HEK293 (cell line): ENCODE data around the gene NOX3.
"Not testable (repeated sequence)": the region's sequence is repeated elsewhere in the genome, so short reads cannot be mapped to it uniquely, and the experiment has no call there.

Experiments
- CTCF ChIA-PET: fragments of 350-600 bp; formaldehyde crosslinking; extraction: SDS; loops from one replicate; lab custom pipeline; 2021; ENCODE audit warnings: antibody characterized with exemption; lab: Yijun Ruan, JAX
- POLR2A ChIA-PET: fragments of 300-600 bp; formaldehyde crosslinking; extraction: SDS; loops from one replicate; lab custom pipeline; 2020; ENCODE audit warnings: antibody characterized with exemption, inconsistent platforms; lab: Yijun Ruan, JAX
- H3K27ac ChIP-seq: fragments of 200-500 bp; sonication (Bioruptor generic); 2 replicates; pipeline ENCODE4 v1.5.1; 2014; ENCODE audit warnings: low read depth, low read length, control low read depth, inconsistent platforms; ENCODE audit errors: extremely low read depth
- H3K36me3 ChIP-seq, 2 experiments: fragments of 200-500 bp in 1 of 2; sonication (Bioruptor generic) in 1 of 2; 1 replicate in 1 of 2; 2 replicates in 1 of 2; pipeline ENCODE4 v1.5.1; 2014 to 2017; ENCODE audit warnings: inconsistent platforms in 2 of 2, low read length in 2 of 2; ENCODE audit not compliant: control insufficient read depth in 2 of 2, insufficient read depth in 1 of 2
- H3K4me1 ChIP-seq: fragments of 200-500 bp; sonication (Bioruptor generic); 2 replicates; pipeline ENCODE4 v1.5.1; 2014; ENCODE audit warnings: mild to moderate bottlenecking, low read length, inconsistent platforms; ENCODE audit not compliant: control insufficient read depth, insufficient read depth
- H3K4me3 ChIP-seq: 2 replicates; pipeline ENCODE4 v1.5.1; 2011; ENCODE audit warnings: low read depth, mild to moderate bottlenecking, control low read depth, low read length, moderate library complexity
- H3K9me3 ChIP-seq: fragments of 200-500 bp; sonication (Bioruptor generic); 2 replicates; pipeline ENCODE4 v1.5.1; 2014; ENCODE audit warnings: low read depth, low read length, inconsistent platforms; ENCODE audit not compliant: control insufficient read depth, insufficient read depth
- FEZF1 ChIP-seq: fragments of 450-650 bp; formaldehyde crosslinking; IDR thresholded peaks from 2 replicates; pipeline ENCODE4 v1.5.1; 2016; ENCODE audit warnings: missing biosample characterization, missing genetic modification characterization
- HOXD13 ChIP-seq: sonication (generic); formaldehyde crosslinking; IDR thresholded peaks from 2 replicates; pipeline ENCODE4 v1.8.0; 2022; ENCODE audit warnings: missing genetic modification reagents, borderline replicate concordance
- OSR2 ChIP-seq: fragments of 450-650 bp; formaldehyde crosslinking; IDR thresholded peaks from 2 replicates; pipeline ENCODE4 v1.5.1; 2016; ENCODE audit warnings: missing biosample characterization, missing genetic modification characterization
- OVOL3 ChIP-seq: fragments of 450-650 bp; formaldehyde crosslinking; IDR thresholded peaks from 2 replicates; pipeline ENCODE4 v1.5.1; 2016; ENCODE audit warnings: missing biosample characterization, missing genetic modification characterization
- SP7 ChIP-seq: fragments of 450-650 bp; formaldehyde crosslinking; IDR thresholded peaks from 2 replicates; pipeline ENCODE4 v1.5.1; 2016; ENCODE audit warnings: missing biosample characterization, missing genetic modification characterization
- ZBTB17 ChIP-seq: fragments of 450-650 bp; formaldehyde crosslinking; IDR thresholded peaks from 2 replicates; pipeline ENCODE4 v1.5.1; 2016; ENCODE audit warnings: missing biosample characterization, missing genetic modification characterization
- ZNF114 ChIP-seq: fragments of 450-650 bp; formaldehyde crosslinking; IDR thresholded peaks from 2 replicates; pipeline ENCODE4 v1.5.0; 2017; ENCODE audit warnings: missing biosample characterization, missing genetic modification characterization
- ZNF138 ChIP-seq: fragments of 450-650 bp; formaldehyde crosslinking; IDR thresholded peaks from 2 replicates; pipeline ENCODE4 v1.5.1; 2016; ENCODE audit warnings: missing biosample characterization, missing genetic modification characterization, borderline replicate concordance
- ZNF146 ChIP-seq: fragments of 450-650 bp; formaldehyde crosslinking; IDR thresholded peaks from 2 replicates; pipeline ENCODE4 v1.5.1; 2016; ENCODE audit warnings: missing biosample characterization, missing genetic modification characterization
- ZNF350 ChIP-seq: fragments of 450-650 bp; formaldehyde crosslinking; IDR thresholded peaks from 2 replicates; pipeline ENCODE4 v1.5.0; 2017; ENCODE audit warnings: missing biosample characterization, mild to moderate bottlenecking, missing genetic modification characterization
- ZNF398 ChIP-seq: fragments of 450-650 bp; formaldehyde crosslinking; IDR thresholded peaks from 2 replicates; pipeline ENCODE4 v1.5.1; 2017; ENCODE audit warnings: missing biosample characterization, missing genetic modification characterization
- TF ChIP-seq, protein P1 (sequence below): fragments of 450-650 bp; formaldehyde crosslinking; IDR thresholded peaks from 2 replicates; pipeline ENCODE4 v1.5.1; 2016; ENCODE audit warnings: missing biosample characterization, missing genetic modification characterization

The NOX3 gene

DNA sequence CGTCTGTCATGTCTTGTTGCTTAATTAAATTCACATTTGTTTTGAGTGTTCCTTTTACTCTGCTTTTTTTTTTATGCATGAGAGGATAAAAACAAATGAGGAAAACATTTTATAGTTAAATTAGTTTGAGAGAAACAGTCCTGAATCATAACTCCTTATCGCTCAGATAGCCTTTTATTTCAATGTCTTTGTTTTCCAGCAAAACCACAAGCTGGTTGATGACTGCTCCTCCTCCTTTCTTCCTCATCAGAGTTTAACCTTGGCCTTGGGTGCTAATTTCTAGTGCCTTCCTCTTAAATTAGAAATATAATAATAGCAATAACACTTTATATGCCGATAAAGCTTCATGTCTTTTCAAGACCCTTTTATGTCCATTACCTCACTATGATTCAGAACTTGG, 3.1 kb downstream of the NOX3 start:
- no peak for TF ChIP-seq ZNF114 (tag by site-specific recombination)
- no peak for TF ChIP-seq ZNF350
- peaks cover 5% of the 10 kb centered on the region for H3K4me1 ChIP-seq
- H3K4me3 ChIP-seq: no peak overlapping the region
- CTCF ChIA-PET: interaction anchor here (0.7 kb wide), 1 partner anchor 106 kb away, joined by 3 read pairs; no protein-coding TSS in a partner anchor
- no peak overlapping the region for H3K27ac ChIP-seq
- POLR2A ChIA-PET: no interaction called here
- H3K36me3 ChIP-seq: no peaks in the 10 kb centered on the region
- no peaks in the 10 kb centered on the region for H3K9me3 ChIP-seq

DNA sequence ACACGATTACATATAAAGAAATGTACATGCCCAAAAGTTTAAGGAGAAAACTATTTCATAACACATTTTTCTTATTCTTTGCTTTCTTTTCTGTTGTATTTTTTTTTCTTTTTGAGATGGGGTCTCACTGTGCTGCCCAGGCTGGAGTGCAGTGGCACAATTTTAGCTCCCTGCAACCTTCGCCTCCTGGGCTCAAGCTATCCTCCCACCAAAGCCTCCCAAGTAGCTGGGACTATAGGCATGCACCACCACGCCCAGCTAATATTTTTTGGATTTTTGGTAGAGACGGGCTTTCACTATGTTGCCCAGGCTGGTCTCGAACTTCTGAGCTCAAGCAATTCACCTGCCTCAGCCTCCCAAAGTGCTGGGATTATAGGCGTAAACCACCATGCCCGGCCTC, 4.1 kb downstream of the NOX3 start:
- POLR2A ChIA-PET, H3K9me3 ChIP-seq, H3K27ac ChIP-seq, H3K4me3 ChIP-seq, H3K4me1 ChIP-seq, H3K36me3 ChIP-seq: not testable (repeated sequence)
- CTCF ChIA-PET: interaction anchor here (0.6 kb wide), 1 partner anchor 273 kb away, joined by 3 read pairs; no protein-coding TSS in a partner anchor

DNA sequence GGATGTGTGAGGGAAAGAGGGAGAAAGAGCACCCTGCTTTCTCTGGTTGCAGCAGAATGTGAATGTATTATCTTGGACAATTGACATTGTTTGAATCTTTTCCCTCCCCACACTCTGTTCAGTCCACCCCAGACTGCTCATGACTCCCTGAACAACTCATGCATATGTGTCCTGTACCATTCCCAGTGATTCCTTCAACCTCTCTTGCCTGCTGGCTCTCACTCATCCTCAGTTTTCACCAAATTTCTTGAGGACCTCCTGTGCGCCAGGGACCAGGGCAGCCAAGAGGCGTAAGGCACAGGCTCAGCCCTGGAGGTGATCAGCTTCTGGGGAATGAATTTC, 5.4 kb downstream of the NOX3 start:
- CTCF ChIA-PET: no interaction called here
- Histone ChIP-seq H3K9me3 (no peaks in the 10 kb centered on the region), H3K36me3 (no peaks in the 10 kb centered on the region), H3K4me1 (peaks cover 5% of the 10 kb centered on the region), H3K4me3 (no peak overlapping the region), H3K27ac (no peak overlapping the region)
- TF ChIP-seq OSR2 (tag by site-specific recombination): no peak
- no peak for TF ChIP-seq ZNF398 (tag by site-specific recombination)
- no peak for TF ChIP-seq FEZF1 (tag by site-specific recombination)
- TF ChIP-seq SP7 (tag by site-specific recombination): no peak
- TF ChIP-seq, protein P1, sequence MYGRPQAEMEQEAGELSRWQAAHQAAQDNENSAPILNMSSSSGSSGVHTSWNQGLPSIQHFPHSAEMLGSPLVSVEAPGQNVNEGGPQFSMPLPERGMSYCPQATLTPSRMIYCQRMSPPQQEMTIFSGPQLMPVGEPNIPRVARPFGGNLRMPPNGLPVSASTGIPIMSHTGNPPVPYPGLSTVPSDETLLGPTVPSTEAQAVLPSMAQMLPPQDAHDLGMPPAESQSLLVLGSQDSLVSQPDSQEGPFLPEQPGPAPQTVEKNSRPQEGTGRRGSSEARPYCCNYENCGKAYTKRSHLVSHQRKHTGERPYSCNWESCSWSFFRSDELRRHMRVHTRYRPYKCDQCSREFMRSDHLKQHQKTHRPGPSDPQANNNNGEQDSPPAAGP (tag by site-specific recombination): no peak
- TF ChIP-seq ZNF146 (tag by site-specific recombination): no peak
- TF ChIP-seq ZNF138 (tag by site-specific recombination): no peak
- POLR2A ChIA-PET: no interaction called here

DNA sequence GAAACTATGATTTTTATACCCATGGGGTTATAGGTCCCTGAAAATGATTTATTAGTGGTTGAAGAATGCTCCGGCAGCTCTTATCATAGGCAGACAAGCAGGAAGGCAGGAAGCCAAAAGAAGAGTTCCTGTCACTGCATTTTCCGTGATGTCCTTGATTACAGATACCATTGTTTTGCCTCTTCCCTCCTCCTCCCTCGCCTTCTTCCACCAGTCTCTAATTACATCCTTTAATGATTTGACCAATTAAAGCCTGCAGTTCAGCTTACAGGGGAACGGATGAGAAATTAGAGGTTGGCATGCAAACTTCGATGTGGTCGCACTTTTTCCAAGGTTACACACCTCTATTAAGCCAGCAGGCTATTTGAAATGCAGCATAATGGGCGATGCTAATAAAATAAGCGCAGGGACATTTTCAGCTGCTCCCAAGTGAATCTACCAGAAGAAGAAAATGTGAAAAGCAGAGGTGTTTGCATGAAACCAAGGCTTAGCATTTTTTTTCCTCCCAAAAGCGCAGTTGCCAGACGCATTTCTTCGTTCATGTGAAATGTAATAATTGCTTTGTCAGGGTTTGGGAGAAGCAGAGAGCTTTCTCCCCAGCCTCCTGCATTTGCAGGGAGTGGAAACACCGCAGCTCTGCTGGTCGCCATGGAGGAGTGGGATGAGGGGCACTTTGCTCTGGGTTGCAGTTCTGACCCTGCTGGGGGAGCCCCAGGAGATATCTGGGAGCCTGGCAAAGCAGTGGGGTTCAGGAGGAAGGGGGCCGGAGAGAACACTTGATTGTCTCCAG, 6.0 kb downstream of the NOX3 start:
- H3K9me3 ChIP-seq: no peaks in the 10 kb centered on the region
- POLR2A ChIA-PET: no interaction called here
- peaks cover 5% of the 10 kb centered on the region for H3K4me1 ChIP-seq
- no peaks in the 10 kb centered on the region for H3K36me3 ChIP-seq
- TF ChIP-seq HOXD13 (CRISPR knock-in tag) (no peak), ZBTB17 (0 out of 2 replicates have a peak, but pooled peaks have one; percentile 4), SP7 (tag by site-specific recombination) (peak; percentile 92), OVOL3 (tag by site-specific recombination) (no peak)
- H3K27ac ChIP-seq: no peak overlapping the region
- CTCF ChIA-PET: no interaction called here
- H3K4me3 ChIP-seq: no peak overlapping the region
